ENCODE measurements around the gene DLK1. TPM values are rescaled to one million over a fixed set of nuclear protein-coding genes. Genes with fewer than 3 reads are reported as not detected.

Gene DLK1
- total and polyA plus RNA-seq, 2 of the 13 experiments (the other 11 are each of a cell fraction or from before 2014, with no cell fraction given), result 95.5 to 312 TPM

DNA sequence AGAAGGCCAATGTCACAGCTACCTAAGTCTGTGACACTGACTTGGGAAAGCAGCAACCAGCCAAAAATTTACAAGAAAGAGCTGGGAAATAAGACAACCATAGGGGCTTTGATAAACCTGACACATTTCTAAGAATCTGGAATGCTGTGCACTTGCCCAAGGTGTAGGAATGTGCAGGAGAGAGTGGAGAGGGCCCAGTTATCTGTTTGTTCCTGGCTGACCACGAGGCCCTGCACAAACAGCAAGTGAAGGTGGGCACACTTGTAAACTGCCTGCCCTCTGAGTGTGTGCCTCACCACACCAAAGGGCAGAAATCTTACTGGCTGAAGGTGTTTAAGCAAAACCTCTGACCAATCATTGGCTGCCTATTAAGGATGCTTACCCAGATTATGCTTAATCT is 27.3 kb downstream of the DLK1 start (continued):
- no peak for TF ChIP-seq ZNF292 (CRISPR knock-in tag; IDR thresholded peaks at IDR 0.05; ENCODE audit: borderline replicate concordance, low read depth)
- TF ChIP-seq PLRG1 (conservative IDR thresholded peaks at IDR 0.05), result no peak
- TF ChIP-seq, protein P1, sequence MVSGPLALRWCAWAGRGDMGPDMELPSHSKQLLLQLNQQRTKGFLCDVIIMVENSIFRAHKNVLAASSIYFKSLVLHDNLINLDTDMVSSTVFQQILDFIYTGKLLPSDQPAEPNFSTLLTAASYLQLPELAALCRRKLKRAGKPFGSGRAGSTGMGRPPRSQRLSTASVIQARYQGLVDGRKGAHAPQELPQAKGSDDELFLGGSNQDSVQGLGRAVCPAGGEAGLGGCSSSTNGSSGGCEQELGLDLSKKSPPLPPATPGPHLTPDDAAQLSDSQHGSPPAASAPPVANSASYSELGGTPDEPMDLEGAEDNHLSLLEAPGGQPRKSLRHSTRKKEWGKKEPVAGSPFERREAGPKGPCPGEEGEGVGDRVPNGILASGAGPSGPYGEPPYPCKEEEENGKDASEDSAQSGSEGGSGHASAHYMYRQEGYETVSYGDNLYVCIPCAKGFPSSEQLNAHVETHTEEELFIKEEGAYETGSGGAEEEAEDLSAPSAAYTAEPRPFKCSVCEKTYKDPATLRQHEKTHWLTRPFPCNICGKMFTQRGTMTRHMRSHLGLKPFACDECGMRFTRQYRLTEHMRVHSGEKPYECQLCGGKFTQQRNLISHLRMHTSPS (CRISPR knock-in tag; IDR thresholded peaks at IDR 0.05; ENCODE audit: low read depth), result peak; percentile 82
- 0 out of 2 replicates have a peak, but pooled peaks have one; percentile 65 for TF ChIP-seq ZBTB43 (CRISPR knock-in tag; conservative IDR thresholded peaks at IDR 0.05)
- 0 out of 2 replicates have a peak, but pooled peaks have one; percentile 16 for TF ChIP-seq FOSL2 (CRISPR knock-in tag; IDR thresholded peaks at IDR 0.05)
- TF ChIP-seq, protein P2, sequence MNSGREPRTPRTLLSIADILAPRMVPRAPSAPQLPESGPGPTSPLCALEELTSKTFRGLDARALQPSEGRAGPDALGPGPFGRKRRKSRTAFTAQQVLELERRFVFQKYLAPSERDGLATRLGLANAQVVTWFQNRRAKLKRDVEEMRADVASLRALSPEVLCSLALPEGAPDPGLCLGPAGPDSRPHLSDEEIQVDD (CRISPR knock-in tag; IDR thresholded peaks at IDR 0.05; ENCODE audit: borderline replicate concordance), result no peak
- TF ChIP-seq RFX1 (IDR thresholded peaks at IDR 0.05), result no peak
- TF ChIP-seq, protein P3, sequence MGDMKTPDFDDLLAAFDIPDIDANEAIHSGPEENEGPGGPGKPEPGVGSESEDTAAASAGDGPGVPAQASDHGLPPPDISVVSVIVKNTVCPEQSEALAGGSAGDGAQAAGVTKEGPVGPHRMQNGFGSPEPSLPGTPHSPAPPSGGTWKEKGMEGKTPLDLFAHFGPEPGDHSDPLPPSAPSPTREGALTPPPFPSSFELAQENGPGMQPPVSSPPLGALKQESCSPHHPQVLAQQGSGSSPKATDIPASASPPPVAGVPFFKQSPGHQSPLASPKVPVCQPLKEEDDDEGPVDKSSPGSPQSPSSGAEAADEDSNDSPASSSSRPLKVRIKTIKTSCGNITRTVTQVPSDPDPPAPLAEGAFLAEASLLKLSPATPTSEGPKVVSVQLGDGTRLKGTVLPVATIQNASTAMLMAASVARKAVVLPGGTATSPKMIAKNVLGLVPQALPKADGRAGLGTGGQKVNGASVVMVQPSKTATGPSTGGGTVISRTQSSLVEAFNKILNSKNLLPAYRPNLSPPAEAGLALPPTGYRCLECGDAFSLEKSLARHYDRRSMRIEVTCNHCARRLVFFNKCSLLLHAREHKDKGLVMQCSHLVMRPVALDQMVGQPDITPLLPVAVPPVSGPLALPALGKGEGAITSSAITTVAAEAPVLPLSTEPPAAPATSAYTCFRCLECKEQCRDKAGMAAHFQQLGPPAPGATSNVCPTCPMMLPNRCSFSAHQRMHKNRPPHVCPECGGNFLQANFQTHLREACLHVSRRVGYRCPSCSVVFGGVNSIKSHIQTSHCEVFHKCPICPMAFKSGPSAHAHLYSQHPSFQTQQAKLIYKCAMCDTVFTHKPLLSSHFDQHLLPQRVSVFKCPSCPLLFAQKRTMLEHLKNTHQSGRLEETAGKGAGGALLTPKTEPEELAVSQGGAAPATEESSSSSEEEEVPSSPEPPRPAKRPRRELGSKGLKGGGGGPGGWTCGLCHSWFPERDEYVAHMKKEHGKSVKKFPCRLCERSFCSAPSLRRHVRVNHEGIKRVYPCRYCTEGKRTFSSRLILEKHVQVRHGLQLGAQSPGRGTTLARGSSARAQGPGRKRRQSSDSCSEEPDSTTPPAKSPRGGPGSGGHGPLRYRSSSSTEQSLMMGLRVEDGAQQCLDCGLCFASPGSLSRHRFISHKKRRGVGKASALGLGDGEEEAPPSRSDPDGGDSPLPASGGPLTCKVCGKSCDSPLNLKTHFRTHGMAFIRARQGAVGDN (CRISPR knock-in tag; IDR thresholded peaks at IDR 0.05), result peak; percentile 33; the same call in 1 of the 2 replicates
- TF ChIP-seq NCOA1 (CRISPR knock-in tag; IDR thresholded peaks at IDR 0.05), result no peak
- TF ChIP-seq ZNF3 (CRISPR knock-in tag; IDR thresholded peaks at IDR 0.05), result no peak
- no peak for TF ChIP-seq NFRKB (IDR thresholded peaks at IDR 0.05)
- TF ChIP-seq SALL1 (CRISPR knock-in tag; IDR thresholded peaks at IDR 0.05), result peak; percentile 57; the same call in 1 of the 2 replicates
- TF ChIP-seq BCL6 (CRISPR knock-in tag; IDR thresholded peaks at IDR 0.05), result peak; percentile 67; the same call in 1 of the 2 replicates
- no peak for TF ChIP-seq KMT2B (CRISPR knock-in tag; IDR thresholded peaks at IDR 0.05)
- TF ChIP-seq CREM (IDR thresholded peaks at IDR 0.05), result no peak
- no peak for TF ChIP-seq CREM (CRISPR knock-in tag; IDR thresholded peaks at IDR 0.05)
- TF ChIP-seq ZNF639 (CRISPR knock-in tag; conservative IDR thresholded peaks at IDR 0.05), result no peak
- TF ChIP-seq SAP130 (CRISPR knock-in tag; IDR thresholded peaks at IDR 0.05; ENCODE audit: low read depth), result 0 out of 2 replicates have a peak, but pooled peaks have one; percentile 13
- TF ChIP-seq MZF1 (CRISPR knock-in tag; IDR thresholded peaks at IDR 0.05; ENCODE audit: borderline replicate concordance), result no peak
